NCI-H82 treated with DMSO at 0.1 percent for 48 hours (cell line): ENCODE measurements around the gene CRYBG1.
"Not testable (repeated sequence)": the region's sequence is repeated elsewhere in the genome, so short reads cannot be mapped to it uniquely, and the experiment has no call there.

Source experiments
- DNase-seq: peaks from one replicate; lab custom pipeline; 2025; ENCODE audit not compliant: unreplicated experiment; lab: John Stamatoyannopoulos, UW

Gene CRYBG1

DNA sequence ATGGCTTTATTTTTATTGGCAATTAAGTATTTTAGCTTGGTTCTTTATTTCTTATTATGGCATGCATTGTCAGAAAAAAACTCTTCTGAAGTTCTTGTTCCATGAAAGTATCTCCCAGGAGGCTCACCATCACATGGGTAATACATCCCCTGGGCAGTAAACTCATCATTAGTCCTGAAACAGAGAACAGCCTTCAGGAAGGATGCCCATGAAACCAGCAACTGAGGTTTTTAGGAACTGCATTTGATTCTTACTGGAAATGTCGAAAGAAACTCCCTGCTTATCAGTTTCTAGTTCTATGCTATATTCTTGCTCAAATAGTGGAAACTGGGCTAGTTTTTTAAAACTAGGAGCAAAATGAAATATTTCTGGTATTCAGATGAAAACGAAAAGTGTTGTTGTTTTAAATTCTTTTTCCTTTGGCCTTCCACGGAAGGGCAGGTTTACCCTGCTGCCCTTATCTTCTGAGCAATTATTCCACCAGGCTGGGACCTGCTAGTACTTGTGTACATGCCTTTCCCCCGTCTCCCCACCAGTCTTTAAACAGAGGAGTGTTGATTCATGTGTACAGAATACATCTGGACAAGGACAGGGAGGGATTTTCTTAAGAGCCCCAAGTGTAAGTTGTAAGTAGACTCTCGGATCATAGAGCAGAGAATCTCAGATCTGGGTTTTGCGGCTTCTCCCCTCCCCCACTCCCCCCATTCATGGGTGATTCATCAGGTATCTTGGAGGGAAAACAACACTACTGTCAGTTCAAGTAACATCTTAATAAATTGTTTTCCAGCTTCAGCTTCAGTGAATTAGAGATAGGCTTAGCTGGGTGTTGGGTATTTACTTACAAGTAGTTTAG is 187.3 kb downstream of the CRYBG1 start:
- peak; percentile 23 for DNase-seq

DNA sequence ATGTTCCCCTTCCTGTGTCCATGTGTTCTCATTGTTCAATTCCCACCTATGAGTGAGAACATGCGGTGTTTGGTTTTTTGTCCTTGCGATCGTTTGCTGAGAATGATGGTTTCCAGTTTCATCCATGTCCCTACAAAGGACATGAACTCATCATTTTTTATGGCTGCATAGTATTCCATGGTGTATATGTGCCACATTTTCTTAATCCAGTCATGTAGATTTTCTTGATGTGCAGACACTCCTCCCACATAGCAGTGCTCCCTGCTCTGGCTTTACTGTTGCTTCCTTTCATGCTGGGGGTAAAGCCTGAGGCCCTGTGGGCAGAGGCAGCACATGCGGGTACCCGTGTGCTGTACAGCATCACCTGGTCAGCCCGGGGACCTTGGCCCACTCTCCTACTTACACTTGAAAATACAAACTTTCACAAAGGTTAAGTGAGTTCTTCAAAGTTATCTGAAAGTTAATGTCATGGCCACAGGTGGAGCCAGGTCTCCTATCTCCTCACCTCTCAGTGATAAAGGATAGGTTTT is 188.5 kb downstream of the CRYBG1 start:
- DNase-seq = not testable (repeated sequence)

DNA sequence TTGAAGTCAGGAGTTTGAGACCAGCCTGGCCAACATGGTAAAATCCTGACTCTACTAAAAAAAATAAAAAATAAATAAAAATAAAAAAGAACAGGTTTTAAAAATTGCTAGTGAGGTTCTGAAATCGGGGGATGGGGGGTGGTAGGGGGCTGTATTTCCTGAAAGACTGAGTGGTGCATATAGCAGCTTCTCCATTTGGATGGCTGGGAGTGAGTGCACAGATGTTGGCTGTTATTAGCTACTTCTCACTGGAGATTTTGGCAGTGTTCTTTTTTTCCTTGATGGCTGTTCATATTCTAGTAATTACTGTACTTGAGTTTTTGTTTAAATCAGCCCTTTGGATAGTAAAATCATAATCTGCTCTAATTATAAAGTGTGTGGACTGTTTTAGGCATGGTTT is 189.0 kb downstream of the CRYBG1 start:
- DNase-seq = no peak

DNA sequence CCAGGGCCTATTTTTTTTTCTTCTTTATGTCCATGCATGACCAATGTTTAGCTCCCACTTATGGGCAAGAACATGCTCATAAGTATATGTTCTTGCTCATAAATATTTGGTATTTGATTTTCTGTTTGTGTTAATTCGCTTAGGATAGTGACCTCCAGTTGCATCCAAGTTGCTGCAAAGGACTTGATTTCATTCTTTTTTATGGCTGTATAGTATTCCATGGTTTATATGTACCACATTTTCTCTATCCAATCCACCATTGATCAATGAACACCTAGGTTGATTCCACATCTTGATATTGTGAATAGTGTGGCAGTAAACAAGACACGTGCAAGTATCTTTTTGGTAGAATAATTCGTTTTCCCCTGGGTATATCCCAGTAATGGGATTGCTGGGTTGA is 190.6 kb downstream of the CRYBG1 start:
- DNase-seq = no peak

DNA sequence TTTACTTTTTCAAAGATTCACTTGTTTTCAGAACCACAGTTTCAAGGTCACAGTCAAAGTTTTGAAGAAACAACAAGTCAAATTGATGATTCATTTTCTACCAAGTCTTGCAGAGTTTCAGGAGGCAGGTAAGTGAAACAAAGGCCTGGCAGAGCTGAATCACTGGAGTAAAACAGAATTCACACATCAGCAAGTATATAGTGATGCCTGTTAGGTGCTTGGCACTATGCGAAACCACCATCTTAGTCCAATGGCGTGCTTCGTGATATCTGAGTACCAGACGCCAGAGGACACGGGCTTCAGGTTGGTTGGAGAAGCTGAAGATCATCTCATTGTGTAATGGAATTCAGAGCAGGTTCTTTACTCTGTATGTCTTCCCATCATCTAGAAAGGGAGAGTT is 192.9 kb downstream of the CRYBG1 start:
- DNase-seq = no peak

DNA sequence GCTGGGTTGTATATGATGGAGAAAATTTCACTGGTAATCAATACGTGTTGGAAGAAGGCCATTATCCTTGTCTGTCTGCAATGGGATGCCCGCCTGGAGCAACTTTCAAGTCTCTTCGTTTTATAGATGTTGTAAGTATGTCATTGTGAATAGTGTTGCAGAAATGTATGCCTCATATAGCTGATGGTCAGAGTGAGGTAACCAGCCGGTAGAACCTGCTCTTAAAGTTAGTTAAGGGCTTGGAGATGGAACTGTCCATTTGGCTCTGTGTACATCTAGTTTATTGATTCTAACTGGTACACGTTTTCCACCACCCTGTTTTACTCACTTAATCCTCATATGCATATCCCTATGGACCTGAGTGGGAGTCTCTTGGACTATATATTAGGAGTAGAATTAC is 195.2 kb downstream of the CRYBG1 start:
- no peak for DNase-seq

DNA sequence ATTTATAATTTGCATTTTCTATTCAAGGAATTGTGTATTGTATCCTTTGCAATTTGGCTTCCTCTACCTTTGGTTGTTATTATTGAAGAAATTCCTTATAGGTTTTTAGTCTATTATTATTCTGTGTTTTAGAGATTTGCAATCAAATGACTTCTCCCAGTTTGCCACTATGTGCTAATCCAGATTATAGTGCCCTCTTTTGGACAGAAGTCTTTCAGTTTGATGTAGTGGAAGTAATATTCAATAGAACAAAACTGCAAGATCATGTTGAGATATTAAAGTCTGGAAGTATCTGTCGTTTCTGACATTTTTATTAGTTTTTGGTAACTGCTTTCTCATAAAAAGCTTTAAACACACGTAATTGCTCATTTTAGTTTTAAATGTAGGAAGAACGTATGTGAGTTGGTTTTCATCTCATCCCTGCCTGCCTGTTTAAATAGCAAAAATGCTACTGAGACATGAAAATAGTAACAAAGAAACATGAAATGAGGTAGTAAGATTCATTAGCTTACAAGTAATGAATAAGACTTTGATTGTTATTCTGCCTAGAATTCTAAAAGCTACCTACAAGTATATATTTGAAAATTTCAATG is 195.9 kb downstream of the CRYBG1 start:
- DNase-seq = peak; percentile 4

DNA sequence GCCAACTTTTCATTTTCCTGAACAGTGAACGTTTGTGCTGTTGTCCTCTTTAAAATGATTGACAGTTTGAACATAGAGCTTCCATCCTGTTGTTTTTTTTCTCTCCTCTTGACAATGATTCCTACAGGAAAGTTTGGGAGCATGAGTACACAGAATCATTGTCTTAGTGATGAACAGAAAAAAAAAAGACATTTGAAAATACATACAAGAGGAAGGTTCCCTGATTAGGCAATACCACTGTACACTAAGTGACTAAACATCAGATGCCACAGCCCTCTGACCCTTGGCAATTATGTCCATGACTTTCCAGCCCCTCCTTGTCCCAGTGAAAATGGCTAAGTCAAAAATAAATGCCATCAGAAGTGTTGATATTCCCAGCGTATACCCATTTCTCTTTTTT is 197.3 kb downstream of the CRYBG1 start:
- DNase-seq = no peak

DNA sequence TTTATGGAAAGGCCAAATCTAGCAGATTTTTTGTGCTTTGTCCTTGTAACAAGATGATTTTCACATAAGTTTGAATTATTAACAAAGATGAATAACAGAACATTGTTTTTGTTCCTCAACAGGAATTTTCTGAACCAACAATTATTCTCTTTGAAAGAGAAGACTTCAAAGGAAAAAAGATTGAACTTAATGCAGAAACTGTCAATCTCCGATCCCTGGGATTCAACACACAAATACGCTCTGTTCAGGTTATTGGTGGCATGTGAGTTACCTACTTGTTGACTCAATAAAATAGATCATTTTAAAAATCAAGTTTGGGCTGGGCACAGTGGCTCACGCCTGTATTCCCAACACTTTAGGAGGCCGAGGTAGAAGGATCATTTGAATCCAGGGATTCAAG is 197.8 kb downstream of the CRYBG1 start:
- DNase-seq = no peak

DNA sequence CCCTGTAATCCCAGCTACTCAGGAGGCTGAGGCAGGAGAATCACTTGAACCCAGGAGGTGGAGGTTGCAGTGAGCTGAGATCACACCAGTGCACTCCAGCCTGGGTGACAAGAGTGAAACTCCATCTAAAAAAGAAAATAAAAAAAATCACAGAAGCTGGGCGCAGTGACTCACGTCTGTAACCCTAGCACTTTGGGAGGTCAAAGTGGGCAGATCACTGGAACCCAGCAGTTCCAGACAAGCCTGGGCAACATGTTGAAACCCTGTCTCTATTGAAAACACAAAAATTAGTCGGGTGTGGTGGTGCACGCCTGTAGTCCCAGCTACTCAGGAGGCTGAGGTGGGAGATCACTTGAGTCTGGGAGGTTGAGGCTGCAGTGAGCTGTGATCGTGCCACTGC is 199.1 kb downstream of the CRYBG1 start:
- not testable (repeated sequence) for DNase-seq

DNA sequence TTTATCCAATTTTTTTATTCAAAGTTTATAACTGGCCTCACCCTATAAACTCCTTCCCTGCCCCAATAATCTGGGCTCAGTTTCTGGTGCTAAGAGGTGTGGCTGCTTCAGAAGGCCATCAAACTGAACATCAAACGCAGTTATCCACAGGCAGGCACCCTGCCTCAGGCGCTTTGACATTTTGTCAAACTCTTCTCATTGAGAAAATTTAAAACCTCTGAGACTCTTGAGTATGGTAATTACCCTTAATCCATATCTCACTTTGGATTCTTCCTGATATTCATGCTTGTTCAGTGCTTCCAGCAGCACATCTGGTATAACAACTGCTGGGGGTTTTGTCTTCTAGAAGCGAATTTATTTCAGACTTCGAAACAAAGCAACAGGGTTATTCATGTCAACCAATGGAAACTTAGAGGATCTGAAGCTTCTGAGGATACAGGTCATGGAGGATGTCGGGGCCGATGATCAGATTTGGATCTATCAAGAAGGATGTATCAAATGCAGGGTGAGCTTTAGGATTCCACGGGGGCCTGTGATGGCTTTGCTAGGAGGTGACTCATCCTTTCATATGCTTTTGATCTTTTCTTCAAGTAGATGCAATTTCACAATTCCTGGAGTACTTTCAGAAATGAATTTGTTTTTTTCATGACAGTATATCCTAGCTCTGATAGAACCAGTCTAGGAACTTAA is 200.6 kb downstream of the CRYBG1 start:
- DNase-seq = no peak

DNA sequence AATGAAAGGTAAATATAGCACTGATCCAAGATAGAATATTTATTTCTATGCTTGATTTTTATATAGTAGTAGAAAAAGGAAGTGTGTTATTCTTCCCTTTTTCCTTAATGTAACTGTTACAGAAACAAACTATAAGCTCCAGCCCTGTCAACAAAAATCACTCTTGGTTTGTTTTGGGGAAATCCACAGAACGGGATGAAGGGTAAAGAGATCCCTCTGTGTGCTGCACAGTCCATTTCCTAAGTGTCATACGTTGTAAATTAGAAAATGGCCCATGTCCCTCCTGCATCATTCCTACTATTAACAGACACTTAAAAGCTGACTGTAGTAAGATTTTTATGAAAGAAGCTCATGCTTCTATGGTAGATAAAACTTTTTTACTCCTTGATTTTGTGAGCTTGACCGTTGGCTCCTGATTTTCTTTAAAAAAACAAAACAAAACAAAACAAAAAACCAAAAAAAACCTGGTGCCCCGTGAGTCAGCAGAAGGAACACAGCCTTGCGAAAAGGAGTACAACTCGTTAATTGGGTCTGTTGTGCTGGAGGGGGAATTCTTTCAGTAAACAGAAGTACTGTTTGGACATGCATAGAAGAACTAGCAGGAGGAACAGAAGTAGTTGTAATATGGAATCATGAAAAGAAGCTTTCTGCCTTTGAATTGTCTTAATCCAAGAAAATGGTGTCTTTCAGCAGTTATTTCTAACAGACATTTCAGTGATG is 201.3 kb downstream of the CRYBG1 start:
- no peak for DNase-seq

DNA sequence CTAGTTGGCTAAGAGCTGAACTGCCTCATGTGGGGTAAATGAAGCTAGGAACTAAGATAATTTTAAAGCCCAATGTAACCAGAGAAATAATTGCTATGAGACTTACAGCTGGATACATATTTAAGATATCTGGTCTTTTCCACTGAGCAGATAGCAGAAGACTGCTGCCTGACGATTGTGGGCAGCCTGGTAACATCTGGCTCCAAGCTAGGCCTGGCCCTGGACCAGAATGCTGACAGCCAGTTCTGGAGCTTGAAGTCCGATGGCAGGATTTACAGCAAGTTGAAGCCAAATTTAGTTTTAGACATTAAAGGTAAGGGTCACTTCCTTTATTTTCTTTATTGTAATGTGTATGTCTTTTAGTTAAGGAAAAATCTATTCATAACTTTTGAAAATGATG is 203.1 kb downstream of the CRYBG1 start:
- no peak for DNase-seq

DNA sequence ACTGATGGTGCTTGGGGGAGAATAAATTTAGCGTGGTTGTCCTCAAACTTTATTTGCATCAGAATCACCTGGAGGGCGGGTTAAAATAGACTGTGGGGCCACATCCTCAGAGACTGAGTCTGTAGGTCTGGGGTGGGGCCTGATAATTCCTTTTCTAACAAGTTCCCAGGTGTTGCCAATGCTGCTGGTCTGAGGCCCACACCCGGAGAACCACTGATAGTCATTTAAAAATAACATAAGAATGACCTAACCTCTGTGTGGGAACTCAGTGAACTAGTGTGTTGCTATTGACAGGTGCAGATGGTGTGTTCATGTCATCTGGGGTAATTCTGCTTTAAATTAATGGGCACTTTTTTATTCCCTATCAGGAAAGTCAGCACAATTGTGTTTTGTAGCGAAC is 204.0 kb downstream of the CRYBG1 start:
- no peak for DNase-seq

DNA sequence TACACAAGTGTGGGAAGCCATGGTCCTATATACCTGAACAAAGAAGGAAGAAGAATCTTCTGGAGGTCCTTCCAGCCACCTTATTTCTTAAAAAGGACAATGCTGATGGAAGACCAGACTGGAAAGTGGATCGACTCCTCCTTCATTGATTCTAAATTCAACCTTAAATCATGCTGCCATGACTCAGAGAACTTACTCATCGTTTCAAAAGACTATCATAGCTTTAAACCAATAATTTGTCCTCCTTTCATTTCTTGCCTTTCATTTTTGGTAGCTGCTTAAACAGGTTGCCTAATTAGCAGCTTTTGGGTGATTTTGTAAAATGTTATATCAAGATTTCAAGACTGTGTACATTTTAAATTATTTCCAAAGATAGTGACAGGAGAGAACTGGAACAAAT is 208.0 kb downstream of the CRYBG1 start:
- no peak for DNase-seq

DNA sequence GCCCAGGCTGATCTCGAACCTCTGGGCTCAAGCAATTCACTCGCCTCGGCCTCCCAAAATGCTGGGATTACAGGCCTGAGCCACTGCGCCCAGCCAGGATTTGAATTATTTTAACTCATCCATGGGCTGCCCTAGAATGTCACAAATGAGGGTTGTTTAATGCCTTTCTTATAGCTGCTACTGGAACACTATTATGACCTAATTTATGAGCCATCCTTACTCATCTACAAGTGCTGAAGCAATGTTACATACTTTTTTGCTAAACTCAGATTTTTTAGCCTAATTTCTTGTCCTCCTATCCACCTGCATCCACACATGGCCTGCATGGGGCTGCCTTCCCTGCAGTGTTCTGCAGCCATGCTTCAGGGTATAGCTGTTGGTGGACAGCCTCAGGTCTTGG is 208.9 kb downstream of the CRYBG1 start:
- no peak for DNase-seq

DNA sequence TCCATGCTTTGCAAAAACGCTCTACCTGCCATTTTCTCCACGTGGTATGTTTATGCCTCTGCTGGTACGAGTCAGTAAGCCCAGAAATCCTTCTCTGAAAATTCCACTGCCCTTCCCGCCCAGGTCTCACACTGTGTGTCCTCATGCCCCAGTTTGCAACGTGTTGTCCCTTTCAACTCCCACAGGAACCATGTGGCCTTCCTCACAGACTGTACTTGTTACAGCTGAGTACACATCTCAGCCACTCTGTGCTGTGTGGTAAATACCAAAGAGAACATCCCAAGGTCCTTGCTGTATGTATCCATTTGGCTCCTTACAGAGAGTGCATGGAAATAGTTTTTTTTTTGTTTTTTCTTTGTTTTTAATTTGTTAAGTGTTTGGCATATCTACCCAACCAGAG is 211.9 kb downstream of the CRYBG1 start:
- no peak for DNase-seq

DNA sequence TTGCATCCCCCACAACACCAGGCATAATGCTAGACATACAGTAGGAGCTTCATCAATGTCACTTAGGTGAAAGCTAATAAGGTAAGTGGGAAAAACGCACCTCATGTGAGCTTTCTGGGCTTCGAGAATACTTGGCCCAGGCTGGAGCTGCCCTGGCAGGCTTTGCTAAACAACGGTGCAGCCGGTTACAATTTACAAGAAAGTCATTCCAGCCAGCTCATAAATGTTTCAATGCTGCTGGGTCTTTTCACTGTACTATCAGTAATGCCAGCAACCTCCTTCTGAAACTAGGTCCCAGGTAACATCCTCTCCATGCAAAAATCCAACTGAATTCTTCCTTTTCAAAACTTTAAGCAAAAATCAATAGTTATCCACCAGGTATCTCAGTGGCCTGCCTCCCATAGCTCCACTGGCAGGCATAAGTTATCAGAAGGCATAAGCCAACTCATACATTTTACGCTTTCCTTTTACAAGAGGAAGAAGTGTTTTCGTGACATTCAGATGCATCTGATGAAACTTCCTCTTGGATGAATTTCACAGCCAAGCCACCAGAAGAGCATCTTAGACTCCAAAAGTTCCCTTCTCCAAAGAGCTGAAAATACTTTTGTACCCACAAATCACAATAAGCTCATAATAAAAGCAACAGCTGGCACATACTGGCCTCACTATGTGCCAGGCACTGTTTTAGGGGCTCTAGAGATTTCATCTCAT is 212.5 kb downstream of the CRYBG1 start:
- DNase-seq = no peak

DNA sequence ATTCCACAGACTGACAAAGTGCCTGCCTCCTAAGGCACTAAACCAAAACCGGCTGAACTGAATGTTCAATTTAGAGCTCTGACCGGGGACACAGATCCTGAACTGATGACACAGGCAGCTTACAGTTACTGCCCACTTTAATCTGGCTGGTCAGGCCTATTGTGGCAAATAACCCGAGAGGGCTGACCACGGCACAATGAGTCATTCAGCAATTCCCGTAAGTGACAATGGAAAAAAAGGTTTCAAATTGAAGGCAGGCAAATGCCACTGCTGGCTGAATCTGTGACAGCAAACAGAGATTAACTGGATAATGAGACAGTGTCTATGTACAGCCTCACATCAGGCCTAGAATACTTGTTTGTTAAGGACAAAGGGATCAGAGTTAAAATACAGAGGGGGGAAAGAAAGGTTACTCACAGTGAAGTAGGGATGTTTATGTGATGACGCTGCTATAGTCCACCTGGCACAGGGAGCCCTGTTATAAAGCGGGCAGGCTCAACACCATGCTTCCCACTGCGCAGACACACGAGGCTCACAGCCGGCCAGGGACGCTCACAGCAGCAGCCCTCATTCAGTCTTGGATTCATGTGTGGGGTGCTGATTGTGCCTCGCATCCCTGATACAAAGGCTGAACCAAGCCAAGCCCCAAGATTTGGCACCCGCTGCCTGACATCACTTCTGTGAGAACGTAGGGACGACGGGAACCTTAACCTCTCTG is 214.4 kb downstream of the CRYBG1 start:
- no peak for DNase-seq

DNA sequence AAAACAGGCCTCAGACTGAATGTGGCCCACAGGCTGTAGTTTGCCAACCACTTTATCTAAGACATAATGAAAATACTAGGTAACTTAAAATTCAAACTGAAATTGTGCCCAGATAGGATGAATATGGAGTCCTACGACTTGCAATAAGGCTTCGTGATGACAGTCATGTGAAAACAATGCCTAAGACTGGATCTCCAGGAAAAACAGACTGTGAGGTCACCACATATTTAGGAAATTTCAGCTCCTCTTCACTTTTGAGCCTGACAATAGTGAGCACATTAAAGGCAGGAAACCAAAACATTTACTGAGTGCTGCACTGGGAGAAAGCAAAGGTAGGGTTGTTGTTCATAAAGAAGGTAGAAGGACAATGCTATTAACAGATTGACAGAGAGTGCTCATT is 218.8 kb downstream of the CRYBG1 start:
- DNase-seq = no peak
